Epithelial cell of esophagus (primary cell): Measurements from ENCODE around the gene NR2F2.

Source experiments
- DNase-seq: peaks from one replicate; pipeline ENCODE4 v3.0.0; 2010; ENCODE audit warnings: low read depth
- H3K4me3 ChIP-seq: 2 replicates; pipeline ENCODE4 v1.5.1; 2011; ENCODE audit warnings: mild to moderate bottlenecking, low read length, control low read depth
- CTCF ChIP-seq: IDR thresholded peaks from 2 replicates; pipeline ENCODE4 v1.5.1; 2011; ENCODE audit warnings: low read depth, mild to moderate bottlenecking, low read length, control low read depth, inconsistent platforms; ENCODE audit not compliant: insufficient read depth; ENCODE audit errors: missing control alignments

The NR2F2 gene

DNA sequence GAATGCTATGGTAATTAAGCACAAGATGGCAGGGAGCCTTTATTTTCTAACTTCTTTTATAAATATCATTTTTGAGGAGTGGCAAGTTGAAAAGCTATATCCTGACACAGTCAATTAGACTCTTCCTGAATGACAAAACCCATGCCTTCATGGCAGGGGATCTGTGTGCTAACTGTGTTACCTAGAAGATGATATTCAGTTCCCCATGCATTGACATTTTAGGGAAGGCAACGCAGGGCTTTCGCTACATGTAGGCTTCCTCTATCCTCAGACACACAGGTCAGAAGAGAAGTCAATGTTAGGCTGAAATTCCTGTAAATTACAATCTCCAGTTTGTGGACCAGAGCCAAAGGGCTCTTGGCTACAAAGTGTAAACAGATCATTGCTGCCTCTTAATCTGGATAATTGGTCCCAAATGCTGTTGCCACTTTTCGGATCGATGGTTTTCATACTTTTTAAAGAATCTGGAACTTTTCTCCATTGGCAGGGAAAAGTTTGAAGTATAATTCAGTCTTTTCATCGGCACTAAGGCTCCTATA is 22.6 kb upstream of the NR2F2 start:
- TF ChIP-seq CTCF, result no peak
- DNase-seq, result no peak
- H3K4me3 ChIP-seq, result no peak overlapping the region

- no peak for TF ChIP-seq CTCF
- DNase-seq, result no peak
- H3K4me3 ChIP-seq, result no peak overlapping the region
Measured at GRCh38 chr15:96309143-96309660, 21.3 kb upstream of the NR2F2 start.

DNA sequence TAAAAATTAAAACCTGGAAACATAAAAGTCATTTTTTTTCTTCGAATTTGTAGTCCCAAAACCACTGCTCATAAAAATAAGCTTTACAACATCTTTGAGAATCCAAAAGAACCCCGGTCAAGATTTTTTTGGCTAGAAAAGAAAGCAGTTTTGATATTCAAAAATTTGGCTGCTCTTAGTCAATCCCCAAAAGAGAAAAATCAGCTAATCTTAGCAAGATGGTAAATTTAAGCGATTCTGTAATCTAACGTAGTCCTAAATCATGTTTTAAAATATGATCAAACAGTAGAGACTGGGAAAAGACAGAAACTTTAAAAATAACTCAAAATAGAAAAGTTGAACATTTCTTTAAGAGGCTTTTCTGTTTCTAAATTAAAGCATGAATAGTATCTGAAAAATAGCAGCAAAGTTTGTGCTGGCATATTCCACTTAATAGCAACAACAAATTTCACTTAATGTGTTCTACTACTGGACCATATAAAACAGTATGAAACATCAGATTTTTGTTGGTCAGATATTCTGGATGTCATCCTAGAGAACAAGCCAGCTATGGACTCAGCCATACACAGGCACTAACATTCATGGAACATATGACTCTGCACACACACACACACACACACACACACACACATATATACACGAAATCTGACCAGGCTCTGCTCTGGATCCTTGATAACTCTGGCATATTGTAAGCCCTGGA is 19.1 kb upstream of the NR2F2 start:
- DNase-seq, result no peak
- H3K4me3 ChIP-seq, result no peak overlapping the region
- no peak for TF ChIP-seq CTCF

- no peak overlapping the region for H3K4me3 ChIP-seq
- TF ChIP-seq CTCF, result no peak
- DNase-seq, result no peak
Measured at GRCh38 chr15:96311956-96312294, 18.6 kb upstream of the NR2F2 start.

DNA sequence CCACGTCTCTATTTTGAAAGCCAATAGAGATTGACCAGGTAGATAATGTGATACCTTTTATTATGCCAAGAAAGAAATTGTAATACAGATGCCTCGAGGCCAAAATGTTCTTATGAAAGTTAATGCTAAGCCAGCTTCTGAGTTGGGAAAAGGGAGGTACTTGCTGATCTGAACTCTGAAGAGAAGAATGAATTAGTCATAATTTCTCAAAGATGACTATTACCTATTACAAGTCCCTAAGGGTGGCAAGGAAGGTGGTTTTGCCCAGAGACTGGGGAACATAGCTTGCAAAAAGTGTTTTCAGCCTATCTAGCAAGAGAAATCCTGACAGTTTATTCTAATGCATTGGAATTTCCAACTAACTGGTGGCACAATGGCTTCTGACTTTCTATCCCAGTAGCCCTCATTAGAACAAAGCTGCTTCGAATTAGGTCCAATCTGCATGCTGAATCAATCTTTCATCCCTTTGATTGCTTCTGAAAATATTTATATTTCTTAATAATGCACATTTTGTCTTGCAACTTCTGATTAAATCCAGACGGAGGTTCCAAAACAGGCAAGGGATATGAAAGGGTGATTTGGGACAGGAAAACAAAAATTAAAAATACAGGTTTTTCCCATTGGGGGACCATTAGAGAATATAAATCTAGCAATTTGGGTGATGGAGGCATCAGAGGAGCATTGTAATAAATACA is 17.7 kb upstream of the NR2F2 start:
- peak; percentile 94 for DNase-seq

GRCh38 chr15:96314518-96314917 is 16.0 kb upstream of the NR2F2 start:
- H3K4me3 ChIP-seq, result no peak overlapping the region
- no peak for TF ChIP-seq CTCF
- no peak for DNase-seq

More for the DNA sequence above, 17.7 kb upstream of the NR2F2 start:
- H3K4me3 ChIP-seq, result no peak overlapping the region
- TF ChIP-seq CTCF, result no peak
